ENCODE measurements around the gene DEPDC5.
"Not testable (repeated sequence)": the region's sequence is repeated elsewhere in the genome, so short reads cannot be mapped to it uniquely, and the experiment has no call there.

DEPDC5 gene

DNA sequence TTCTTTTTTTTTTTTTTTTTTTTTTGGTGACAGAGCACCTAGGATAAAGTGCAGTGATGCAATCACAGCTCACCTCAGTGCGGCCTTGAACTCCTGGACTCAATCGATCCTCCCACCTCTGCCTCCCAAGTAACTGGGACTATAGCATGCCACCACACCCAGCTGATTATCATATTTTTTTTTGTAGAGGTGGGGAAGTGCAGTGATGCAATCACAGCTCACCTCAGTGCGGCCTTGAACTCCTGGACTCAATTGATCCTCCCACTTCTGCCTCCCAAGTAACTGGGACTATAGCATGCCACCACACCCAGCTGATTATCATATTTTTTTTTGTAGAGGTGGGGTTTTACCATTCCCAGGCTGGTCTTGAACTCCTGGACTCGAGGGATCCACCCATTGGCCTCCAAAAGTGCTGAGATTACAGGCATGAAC is 61.6 kb downstream of the DEPDC5 start:
- DNase-seq (ENCODE audit: low spot score), result not testable (repeated sequence)

GRCh38 chr22:31816750-31817149 is 62.9 kb downstream of the DEPDC5 start:
- DNase-seq (ENCODE audit: low spot score), result no peak

GRCh38 chr22:31818481-31819392 is 64.9 kb downstream of the DEPDC5 start:
- DNase-seq (ENCODE audit: low spot score), result peak; percentile 51

DNA sequence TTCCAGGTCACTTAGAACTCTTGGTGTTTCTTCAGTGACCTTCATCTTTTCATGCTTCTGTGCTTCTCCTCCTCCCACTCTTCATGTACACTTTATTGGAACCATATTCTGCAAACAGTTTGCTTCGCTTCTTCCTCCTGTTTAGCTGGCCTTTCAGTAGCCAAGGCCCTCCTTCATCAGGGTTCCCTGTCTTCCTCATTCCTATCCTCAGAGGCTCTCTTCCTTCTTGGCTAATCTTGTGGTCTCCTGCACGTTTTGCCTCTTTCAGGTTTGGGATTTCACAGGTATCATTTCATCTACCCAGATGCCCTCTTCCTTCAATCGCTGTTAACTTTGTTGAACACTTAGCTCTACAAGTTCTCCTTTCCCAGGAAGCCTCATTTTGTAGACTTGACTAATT is 66.8 kb downstream of the DEPDC5 start:
- DNase-seq (ENCODE audit: low spot score), result no peak

GRCh38 chr22:31821572-31821971 is 67.8 kb downstream of the DEPDC5 start:
- DNase-seq (ENCODE audit: low spot score), result no peak

DNA sequence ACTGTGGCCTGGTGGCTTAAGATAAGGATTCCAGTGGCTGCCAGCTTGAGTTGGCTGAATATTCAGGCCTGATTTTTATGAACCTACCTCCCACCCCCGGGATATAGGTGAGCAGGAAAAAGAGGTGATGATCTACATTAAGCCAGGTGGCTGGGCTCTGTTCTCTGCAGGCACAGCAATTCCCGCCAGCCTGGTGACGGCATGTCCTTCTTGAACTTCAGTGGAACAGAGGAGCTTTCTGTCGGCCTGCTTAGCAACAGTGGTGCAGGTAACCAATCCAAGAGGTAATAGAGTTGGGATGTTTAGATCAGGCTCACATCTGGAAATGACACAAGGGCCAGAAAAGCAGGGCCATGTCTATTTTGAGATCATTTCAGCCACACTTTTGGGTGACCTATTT is 68.7 kb downstream of the DEPDC5 start:
- DNase-seq (ENCODE audit: low spot score), result no peak

DNA sequence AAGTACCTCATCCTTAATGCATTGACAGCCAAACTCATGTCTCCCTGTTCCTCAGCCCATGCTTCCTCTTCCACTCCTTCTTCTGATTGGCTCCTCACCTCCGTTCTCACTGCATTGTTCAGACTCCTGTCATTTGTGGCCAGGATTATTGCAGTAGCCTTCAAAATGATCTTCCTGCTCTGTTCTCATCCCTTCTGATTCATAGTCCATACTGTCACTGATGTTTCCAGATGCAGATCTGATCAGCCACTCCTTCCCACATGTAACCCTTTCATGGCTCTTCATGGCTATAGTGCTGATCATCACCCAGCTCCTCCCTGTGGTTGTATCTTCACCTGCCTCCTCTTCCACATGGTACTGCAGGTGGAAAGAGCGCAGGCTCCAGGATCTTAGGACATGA is 71.7 kb downstream of the DEPDC5 start:
- no peak for DNase-seq (ENCODE audit: low spot score)

- no peak for DNase-seq (ENCODE audit: low spot score)
These were observed 72.6 kb downstream of the DEPDC5 start for GRCh38 chr22:31826443-31826842.

GRCh38 chr22:31828739-31829138 is 74.9 kb downstream of the DEPDC5 start:
- DNase-seq (ENCODE audit: low spot score), result no peak

- peak; percentile 94 for DNase-seq (ENCODE audit: low spot score)
These were observed 75.7 kb downstream of the DEPDC5 start for GRCh38 chr22:31829505-31829904.

- DNase-seq (ENCODE audit: low spot score), result no peak
These were observed 76.9 kb downstream of the DEPDC5 start for GRCh38 chr22:31830721-31831070.

DNA sequence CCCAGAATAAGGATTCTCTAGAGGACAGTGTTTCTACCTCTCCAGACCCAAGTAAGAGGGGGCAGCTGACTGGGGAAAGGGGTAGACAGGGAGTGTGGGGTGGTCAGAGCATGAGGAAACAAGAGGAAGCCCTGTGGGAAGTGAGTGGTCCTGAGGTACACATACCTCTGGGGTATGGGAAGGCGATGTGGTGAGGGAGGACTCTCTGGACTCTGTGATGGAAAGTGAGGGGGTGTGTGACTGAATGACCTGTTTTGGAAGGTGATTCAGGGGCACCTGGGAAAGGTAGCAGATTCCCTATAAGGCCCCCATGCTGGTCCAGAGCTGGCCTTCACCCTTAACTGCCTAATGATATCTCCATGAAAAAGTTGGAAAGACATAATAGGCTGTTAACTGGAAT is 80.1 kb downstream of the DEPDC5 start:
- DNase-seq (ENCODE audit: low spot score), result no peak

GRCh38 chr22:31836010-31836409 is 82.2 kb downstream of the DEPDC5 start:
- DNase-seq (ENCODE audit: low spot score), result no peak

GRCh38 chr22:31838917-31839316 is 85.1 kb downstream of the DEPDC5 start:
- peak; percentile 49 for DNase-seq (ENCODE audit: low spot score)

GRCh38 chr22:31839986-31840385 is 86.2 kb downstream of the DEPDC5 start:
- no peak for DNase-seq (ENCODE audit: low spot score)

DNA sequence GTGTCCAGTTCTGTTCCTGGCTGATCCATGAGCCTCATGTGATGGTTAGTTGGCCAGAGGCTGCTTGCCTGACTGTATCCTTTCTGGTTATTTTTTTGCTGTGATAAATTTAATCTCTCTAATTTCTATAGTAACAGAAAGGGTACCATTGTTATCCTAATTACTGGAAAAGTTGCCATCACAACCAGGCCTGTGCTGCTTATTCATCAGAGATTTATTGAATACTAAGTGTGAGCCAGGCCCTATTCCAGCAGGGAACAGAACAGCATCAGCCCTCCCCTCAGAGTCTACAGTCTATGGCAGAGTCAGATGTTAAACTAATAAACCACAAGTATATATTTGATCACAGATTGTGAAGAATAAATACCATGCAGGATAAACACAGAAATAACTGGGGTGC is 86.8 kb downstream of the DEPDC5 start:
- DNase-seq (ENCODE audit: low spot score), result no peak

DNA sequence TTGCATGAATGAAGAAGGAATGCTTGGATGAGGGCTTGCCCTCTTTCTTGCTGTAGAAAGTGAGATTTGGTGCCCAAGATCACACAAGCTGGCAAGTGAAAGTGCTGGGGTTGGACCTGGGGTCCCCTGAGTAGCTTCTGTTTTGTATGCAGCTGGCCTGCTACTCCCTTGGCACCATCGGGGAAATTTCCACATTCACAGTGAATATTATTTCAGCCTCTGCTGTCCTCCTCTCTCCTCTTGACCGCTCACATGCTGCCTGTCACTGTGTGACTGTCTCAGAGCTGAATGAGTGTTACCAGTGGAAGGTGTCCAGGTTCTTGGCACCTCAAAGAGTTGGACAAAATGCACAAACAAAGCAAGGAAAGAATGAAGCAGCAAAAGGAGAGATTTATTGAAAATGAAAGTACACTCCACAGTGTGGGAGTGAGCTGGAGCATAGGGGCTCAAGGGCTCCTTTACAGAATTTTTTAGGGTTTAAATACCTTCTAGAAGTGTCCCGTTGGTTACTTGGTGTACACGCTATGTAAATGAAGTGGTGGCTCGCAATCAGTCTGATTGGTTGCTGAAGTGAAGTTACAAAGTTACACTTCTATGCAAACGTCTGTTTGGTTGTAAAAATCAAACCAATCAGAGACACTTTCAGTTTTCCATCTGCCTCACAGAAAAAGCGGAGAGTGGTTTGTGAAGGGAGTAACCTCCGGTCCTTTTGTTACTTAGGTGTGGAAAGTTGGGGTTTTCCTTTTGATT is 87.4 kb downstream of the DEPDC5 start:
- DNase-seq (ENCODE audit: low spot score), result no peak

- no peak for DNase-seq (ENCODE audit: low spot score)
These were observed 89.7 kb downstream of the DEPDC5 start for GRCh38 chr22:31843526-31843925.

DNA sequence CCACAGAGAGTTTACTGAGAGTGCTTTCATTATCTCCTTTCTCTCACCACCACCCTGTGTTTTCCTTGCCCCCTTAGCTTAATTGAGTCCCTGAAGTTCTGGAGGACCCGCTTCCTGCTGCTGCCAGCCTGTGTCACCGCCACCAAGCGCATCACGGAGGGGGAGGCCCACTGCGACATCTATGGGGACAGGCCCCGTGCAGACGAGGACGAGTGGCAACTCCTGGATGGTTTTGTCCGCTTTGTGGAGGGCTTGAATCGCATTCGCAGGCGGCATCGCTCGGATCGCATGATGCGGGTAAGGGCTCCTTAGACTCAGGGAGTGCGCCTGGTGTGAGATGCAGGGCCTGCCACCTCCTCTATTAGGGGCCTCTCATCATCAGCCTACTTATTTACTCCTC is 91.1 kb downstream of the DEPDC5 start:
- DNase-seq (ENCODE audit: low spot score), result no peak

DNA sequence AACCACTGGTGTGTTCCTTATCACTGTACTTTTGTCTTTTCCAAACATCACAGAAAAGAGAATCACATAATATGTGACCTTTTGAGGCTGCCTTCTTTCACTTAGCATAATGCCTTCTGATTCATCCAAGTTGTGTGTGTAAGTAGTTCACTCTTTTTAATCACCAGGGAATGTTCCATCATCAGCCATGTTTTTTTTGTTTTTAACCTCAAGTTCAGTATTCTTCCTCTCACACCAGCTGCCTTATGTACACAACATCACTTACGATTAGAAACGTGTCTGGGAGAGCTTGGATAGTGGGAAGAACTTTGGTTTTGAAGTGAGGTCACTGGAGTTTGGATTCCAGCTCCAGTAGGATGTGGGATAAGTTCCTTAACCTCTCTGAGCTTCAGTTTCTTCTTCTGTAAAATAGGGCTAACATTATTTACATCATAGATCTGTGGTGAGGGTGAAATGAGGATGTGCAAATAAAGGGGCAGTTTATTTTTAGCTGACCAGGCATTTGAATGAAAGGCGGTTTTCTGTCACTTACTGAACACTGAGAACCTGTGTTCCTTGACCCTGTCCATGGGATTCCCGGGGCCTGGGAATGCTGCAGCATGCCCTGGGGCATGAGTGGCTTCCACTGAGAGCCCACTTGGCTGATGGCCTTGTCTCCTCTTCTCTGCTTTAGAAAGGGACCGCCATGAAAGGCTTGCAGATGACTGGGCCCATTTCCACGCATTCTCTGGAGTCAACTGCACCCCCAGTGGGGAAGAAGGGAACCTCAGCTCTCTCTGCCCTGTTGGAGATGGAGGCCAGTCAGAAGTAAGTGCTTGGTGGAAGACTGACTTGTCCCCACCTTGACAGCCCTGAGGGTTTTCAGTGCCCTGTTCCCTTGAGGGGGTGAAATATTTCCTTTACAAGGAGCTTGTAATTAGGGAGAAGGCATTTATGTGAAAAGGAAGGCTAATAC is 92.6 kb downstream of the DEPDC5 start:
- DNase-seq (ENCODE audit: low spot score), result no peak

GRCh38 chr22:31848411-31848810 is 94.6 kb downstream of the DEPDC5 start:
- DNase-seq (ENCODE audit: low spot score), result no peak

- no peak for DNase-seq (ENCODE audit: low spot score)
These were observed 96.3 kb downstream of the DEPDC5 start for GRCh38 chr22:31850135-31850534.

Data from kidney tubule cell (primary cell).